Measurements from ENCODE around the gene BBS4. TPM values are rescaled to one million over a fixed set of nuclear protein-coding genes. Genes with fewer than 3 reads are reported as not detected.

Gene BBS4
- total RNA-seq, 1 experiment from 2014 or later = 13.5 TPM

Small RNAs within 50 kb of the gene (small RNA-seq; reads per million reads assigned to genes)
- gene RN7SL853P = not detected

Other genes with a start within 250 kb of the BBS4 start
- gene ARIH1, start 211.9 kb upstream of the BBS4 start, total RNA-seq (2014; rRNA removed; shearing (Covaris generic)) = 39.4 and 44.1 TPM in 2 replicates
- not detected in 2 replicates for gene GOLGA6B, start 31.5 kb upstream of the BBS4 start, total RNA-seq (2014; rRNA removed; shearing (Covaris generic))
- gene HIGD2B, start within 50 bp of the BBS4 start, total RNA-seq (2014; rRNA removed; shearing (Covaris generic)) = 1.0 TPM in 1 of 2 replicates, not detected in the other
- 90.1 and 109 TPM in 2 replicates for gene ADPGK, start 97.6 kb downstream of the BBS4 start, total RNA-seq (2014; rRNA removed; shearing (Covaris generic))